ENCODE results near the gene PLA2G6.
"Not testable (repeated sequence)": the region's sequence is repeated elsewhere in the genome, so short reads cannot be mapped to it uniquely, and the experiment has no call there.

Gene PLA2G6

GRCh38 chr22:38133331-38133730, 48.3 kb downstream of the PLA2G6 start:
- DNase-seq (ENCODE audit: low read depth in 2 of 2): no peak

GRCh38 chr22:38132794-38133193, 48.8 kb downstream of the PLA2G6 start:
- no peak for DNase-seq (ENCODE audit: low read depth in 2 of 2)

GRCh38 chr22:38132136-38132535, 49.5 kb downstream of the PLA2G6 start:
- no peak for DNase-seq (ENCODE audit: low read depth in 2 of 2)

- DNase-seq (ENCODE audit: low read depth in 2 of 2): no peak
Observed at GRCh38 chr22:38131399-38131798, 50.2 kb downstream of the PLA2G6 start.

- no peak for DNase-seq (ENCODE audit: low read depth in 2 of 2)
Observed at GRCh38 chr22:38129856-38130255, 51.8 kb downstream of the PLA2G6 start.

- DNase-seq (ENCODE audit: low read depth in 2 of 2): no peak
Observed at GRCh38 chr22:38129021-38129420, 52.6 kb downstream of the PLA2G6 start.

- no peak for DNase-seq (ENCODE audit: low read depth in 2 of 2)
Observed at GRCh38 chr22:38127869-38128268, 53.8 kb downstream of the PLA2G6 start.

- no peak for DNase-seq (ENCODE audit: low read depth in 2 of 2)
Observed at GRCh38 chr22:38126928-38127668, 54.5 kb downstream of the PLA2G6 start.

GRCh38 chr22:38125751-38126201, 55.9 kb downstream of the PLA2G6 start:
- DNase-seq (ENCODE audit: low read depth in 2 of 2): no peak

- DNase-seq (ENCODE audit: low read depth in 2 of 2): no peak
Observed at GRCh38 chr22:38125038-38125610, 56.5 kb downstream of the PLA2G6 start.

GRCh38 chr22:38124236-38124974, 57.2 kb downstream of the PLA2G6 start:
- no peak for DNase-seq (ENCODE audit: low read depth in 2 of 2)

- DNase-seq (ENCODE audit: low read depth in 2 of 2): no peak
Observed at GRCh38 chr22:38122616-38123015, 59.0 kb downstream of the PLA2G6 start.

GRCh38 chr22:38120359-38121110, 61.1 kb downstream of the PLA2G6 start:
- no peak for DNase-seq (ENCODE audit: low read depth in 2 of 2)

GRCh38 chr22:38118747-38119146, 62.9 kb downstream of the PLA2G6 start:
- not testable (repeated sequence) for DNase-seq (ENCODE audit: low read depth in 2 of 2)

GRCh38 chr22:38118182-38118581, 63.4 kb downstream of the PLA2G6 start:
- DNase-seq (ENCODE audit: low read depth in 2 of 2): no peak

GRCh38 chr22:38117556-38117955, 64.1 kb downstream of the PLA2G6 start:
- not testable (repeated sequence) for DNase-seq (ENCODE audit: low read depth in 2 of 2)

- DNase-seq (ENCODE audit: low read depth in 2 of 2): no peak
Observed at GRCh38 chr22:38115423-38116205, 66.0 kb downstream of the PLA2G6 start.

GRCh38 chr22:38114484-38115398, 66.9 kb downstream of the PLA2G6 start:
- peak; percentile 27 to 38 for DNase-seq (ENCODE audit: low read depth in 2 of 2)

GRCh38 chr22:38112381-38112780, 69.2 kb downstream of the PLA2G6 start:
- no peak for DNase-seq (ENCODE audit: low read depth in 2 of 2)

- DNase-seq (ENCODE audit: low read depth in 2 of 2): no peak
Observed at GRCh38 chr22:38111925-38112355, 69.7 kb downstream of the PLA2G6 start.
